NCI-H1930 (cell line): ENCODE results near the gene TFAP2C.

Experiments used
- DNase-seq, 2 experiments: peaks; one replicate each; lab custom pipeline; 2025; lab: John Stamatoyannopoulos, UW

The TFAP2C gene

DNA sequence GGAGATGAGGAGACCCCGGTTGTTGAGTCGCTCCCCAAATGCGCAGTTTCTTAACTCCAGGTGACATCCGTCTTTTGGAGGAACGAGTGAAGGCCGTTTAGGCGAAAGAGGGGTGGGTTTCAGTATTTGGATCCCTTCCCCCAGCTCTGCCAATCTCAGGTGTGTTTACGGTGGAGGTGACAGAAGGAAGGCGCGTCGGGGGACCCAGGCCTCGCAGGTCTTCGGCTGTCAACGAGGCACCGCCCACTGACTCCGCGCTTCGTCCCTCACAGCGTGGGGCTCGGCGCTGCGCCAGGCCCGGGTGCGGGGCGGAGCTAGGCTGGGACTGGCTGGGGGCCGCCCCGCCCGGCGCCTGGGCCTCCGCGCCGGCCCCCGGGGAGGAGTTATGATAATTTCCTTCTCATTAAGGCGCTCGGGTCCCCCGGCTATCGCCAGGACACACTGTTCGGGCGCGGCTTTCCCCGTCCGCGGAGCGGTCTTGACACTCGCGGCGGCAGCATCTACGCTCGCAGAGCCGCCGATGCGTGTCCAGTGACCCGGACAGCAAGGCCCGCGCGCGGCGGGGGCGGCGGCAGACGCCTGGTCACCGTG, at the start of gene TFAP2C:
TFAP2C (plus strand) TSS at position 434 of the 591 bp plus-strand sequence. CDS start 239 bp downstream, outside the sequence.
- DNase-seq = no peak

DNA sequence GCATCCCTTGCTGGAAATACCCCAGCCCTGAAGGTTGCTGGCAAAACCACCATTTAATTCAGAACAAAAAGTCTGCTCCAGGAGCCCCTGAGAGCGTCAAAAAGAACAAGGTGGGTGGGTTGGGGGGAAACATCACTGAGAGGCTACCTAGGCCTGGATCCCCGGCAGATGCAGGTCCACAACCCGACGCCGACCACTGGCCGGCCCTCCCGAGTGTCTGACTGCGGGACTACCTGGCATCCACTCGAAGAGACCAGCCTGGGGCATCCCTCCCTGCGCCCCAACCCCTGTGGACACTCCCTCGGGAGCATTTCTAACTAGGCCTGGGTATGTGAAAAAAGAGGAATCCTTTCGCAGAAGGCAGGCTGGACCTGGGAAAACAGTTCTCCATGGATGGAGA, 48.9 kb upstream of the TFAP2C start:
- no peak for DNase-seq

DNA sequence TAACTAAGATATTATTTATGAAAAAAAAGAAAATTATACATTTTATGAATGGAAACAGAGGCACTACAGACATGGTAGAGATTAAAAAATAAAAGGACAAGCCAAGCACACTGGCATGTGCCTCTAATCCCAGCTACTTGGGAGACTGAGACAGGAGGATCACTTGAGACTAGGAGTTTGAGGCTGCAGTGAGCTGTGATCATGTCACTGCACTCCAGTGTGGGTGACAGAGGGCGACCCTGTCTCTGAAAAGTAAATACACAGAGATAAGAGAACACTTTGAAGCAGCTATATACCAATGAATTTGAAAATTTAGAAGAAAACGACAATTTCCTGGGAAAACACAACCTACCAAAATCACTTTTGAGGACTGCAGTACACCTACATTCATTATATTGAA, 47.4 kb upstream of the TFAP2C start:
- DNase-seq = no peak

DNA sequence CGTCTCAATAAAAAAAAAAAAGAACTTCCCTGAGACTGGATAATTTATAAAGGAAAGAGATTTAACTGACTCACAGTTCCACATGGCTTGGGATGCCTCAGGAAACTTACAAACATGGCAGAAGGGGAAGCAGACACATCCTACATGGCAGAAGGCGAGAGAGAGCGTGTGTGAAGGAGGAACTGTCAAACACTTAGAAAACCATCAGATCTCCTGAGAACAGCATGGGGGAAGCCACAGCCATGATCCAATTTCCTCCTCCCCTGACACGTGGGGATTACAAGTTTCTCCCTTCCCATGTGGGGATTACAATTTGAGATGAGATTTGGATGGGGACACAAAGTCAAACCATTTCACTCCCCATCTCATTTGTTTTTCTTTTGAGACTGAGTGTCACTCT, 46.6 kb upstream of the TFAP2C start:
- no peak for DNase-seq

DNA sequence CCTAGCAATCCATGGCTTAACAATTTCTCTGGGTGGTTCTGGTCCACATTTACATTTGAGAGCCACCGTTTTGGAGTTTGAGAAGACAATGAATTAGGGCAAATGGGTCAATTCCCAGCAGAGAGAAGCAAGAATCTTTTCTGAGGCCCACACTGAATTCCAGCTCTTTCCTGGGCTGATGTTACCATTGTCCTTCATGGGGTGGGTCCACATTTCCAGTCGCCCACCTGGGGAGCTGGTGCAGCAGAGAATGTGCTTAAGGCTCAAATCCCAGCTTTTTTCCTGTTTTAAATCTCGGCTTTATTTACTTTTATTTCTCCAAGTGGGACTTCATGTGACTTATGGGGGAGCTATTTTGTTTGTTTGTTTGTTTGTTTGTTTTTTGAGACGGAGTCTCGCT, 44.2 kb upstream of the TFAP2C start:
- no peak for DNase-seq

DNA sequence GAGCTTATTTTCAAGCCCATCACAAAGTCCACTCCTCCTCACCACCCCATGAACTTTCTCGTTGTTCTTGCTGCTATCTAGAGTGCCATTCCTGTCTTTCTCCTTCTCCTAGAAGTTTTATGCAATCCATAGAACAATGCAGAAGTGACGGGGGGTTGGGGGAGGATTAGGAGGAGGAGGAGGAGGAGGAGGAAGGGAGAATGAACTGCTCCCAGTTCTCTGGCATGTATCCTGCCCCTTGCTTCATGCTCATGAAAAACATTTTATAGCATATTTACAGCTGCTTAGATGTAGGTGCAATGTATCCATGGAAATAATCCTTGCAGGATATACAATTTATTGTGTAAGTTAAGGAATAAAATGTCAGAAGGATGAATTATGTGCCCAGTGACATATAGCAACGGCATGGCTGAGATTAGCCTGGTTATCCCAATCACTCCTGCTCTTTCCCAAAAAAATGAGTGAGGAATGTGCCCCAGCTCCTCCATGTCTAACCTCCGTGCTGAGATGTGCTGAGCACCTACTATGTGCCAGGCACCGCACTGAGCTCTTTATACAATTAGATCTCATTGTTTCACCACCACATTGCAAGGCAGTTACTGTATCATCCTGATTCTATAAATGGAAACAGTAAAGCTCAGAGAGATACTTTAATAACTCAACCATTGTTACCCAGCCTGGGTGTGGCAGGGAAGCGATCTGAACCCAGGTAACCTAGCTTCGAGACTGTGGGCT, 41.6 kb upstream of the TFAP2C start:
- DNase-seq = no peak

DNA sequence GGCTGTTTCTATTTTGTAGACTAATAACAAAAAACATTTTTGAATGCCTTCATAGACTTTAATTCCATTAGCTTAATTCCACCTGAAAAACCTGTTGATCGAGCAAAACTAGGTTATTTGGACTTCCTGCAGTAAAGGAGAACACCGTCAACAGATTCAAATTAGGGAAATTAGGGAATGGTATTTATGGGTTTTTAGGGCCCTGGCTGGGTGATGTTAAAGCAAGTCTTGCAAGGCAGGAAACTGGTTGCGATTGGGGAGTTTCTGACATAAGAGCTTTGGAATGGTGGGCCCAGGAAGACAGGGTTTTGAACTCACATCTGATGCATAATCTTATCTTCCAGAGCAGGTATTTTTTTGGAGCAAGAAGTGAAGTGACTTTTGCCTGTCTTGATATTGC, 40.1 kb upstream of the TFAP2C start:
- DNase-seq = no peak

DNA sequence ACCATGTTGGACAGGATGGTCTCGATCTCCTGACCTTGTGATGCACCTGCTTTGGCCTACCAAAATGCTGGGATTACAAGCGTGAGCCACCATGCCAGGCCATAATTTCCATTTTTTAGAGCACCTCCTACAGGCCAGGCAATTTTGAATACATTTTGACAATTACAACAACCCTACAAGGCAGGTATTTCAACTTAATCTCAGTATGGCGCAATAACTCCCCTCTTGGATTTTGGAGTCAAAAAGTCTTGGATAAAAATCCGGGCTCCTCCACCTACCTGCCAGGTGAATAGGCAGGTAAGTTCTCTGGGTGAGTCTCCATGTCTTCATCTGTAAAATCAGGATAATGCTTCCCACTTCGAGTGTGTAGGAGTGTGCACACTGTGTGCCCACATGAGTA, 39.5 kb upstream of the TFAP2C start:
- DNase-seq = no peak

DNA sequence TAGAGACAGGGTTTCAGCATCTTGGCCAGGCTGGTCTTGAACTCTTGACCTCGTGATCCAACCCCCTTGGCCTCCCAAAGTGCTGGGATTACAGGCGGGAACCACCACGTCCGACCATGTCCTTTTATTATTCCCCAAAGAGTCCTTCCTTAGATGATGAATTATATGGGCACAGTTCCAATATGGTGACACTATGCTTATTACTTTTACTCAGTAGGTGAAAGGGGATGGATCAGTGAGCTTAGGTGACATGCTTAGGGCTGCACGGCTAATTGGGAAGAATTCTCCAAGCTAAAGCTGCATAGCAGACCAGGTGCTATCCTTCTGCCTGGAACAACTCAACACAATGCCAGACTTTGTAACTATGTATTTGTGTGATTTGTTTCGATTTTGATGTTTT, 38.2 kb upstream of the TFAP2C start:
- DNase-seq = no peak

DNA sequence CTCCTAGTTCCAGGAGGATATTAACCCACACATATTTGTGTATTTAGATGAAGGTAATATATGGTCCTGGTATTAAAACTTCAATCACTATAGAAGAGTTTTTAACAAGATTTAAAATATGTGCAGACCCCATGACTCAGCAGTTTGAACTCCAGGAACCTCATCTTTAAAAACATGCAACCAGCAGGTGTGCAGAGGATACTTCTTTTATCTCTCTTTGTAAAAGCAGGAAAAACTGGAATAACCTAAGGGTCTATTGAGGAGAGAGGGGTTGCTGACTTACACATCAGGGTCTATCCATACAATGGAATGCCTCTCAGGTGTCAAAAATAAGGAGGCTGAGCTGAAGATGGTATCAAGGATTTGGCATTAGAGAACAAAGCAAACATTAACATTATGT, 36.9 kb upstream of the TFAP2C start:
- DNase-seq = no peak

DNA sequence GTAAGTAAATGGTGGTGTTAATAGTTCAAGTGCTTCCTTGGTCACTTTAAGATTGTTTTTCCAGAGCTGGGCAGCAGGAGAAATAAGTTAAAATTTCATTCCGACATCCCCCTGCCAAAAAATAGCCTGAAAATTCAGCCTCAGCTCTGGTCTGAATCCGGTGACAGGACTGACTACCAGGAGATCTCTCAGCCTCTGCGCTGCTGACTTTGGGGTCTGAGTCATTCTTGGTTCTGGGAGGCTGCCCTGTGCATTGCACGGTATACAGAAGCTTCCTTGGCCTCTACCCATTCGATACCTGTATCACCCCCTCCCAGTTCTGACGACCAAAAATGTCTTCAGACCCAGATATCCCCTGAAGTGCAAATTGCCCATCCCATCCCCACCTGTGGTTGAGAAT, 36.3 kb upstream of the TFAP2C start:
- DNase-seq = no peak

DNA sequence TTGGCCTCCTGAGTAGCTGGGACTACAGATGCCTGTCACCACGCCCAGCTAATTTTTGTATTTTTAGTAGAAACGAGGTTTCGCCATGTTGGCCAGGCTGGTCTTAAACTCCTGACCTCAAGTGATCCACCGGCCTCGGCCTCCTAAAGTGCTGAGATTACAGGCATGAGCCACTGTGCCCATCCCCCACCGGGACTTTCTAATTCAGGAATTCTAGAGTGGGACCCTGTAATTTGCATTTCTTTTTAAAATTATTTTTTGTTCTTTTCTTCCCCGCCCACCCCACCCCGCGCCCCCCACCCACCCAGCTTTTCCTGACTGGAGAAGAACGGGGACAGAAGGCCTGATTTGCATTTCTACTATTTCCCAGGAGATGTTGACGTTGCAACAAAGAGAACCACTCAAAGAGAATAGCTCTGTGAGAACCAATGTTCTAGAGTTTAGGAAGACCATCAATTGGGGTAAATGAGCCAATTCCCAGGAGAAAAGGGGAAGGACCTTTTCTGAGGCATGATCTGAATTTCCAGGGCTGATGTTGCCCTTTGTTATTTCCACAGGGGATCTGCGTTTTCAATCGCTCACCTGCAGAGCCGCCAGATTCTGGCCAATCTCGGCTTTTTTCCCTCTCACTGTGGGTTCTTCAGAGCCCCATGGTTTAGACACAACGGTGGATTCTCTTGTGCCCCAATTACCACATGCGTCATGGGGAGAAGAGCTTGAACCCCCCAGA, 33.2 kb upstream of the TFAP2C start:
- DNase-seq = no peak

DNA sequence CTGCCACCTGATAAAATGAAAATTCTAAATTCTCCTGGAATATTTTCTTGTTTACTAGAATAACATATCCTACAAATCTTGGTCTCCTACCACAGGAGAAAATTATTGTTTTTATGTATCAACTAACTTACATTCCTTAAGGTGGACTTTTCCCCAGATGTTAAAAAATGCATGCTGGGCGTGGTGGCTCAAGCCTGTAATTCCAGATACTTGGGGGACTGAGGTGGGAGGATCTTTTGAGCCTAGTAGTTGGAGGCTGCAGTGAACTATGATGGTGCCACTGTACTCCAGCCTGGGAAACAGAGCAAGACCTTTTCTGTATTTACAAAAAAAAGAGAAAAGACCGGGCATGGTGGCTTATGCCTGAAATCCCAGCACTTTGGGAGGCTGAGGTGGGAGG, 27.9 kb upstream of the TFAP2C start:
- no peak for DNase-seq

DNA sequence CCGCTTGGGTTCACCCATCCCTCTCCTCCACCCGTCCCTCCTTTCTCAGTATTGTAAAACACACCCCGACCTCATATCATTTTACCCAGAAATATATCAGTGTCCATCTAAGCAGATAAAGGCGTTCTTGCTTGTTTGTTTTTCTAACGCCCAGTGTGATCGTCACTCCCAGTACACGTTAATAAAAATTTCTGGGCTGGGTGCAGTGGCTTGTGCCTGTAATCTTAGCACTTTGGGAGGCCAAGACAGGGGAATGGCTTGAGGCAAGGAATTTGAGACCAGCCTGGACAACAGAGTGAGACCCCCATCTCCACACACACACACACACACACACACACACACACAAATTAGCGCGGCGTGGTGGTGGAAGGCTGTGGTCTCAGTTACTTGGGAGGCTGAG, 24.4 kb upstream of the TFAP2C start:
- no peak for DNase-seq

DNA sequence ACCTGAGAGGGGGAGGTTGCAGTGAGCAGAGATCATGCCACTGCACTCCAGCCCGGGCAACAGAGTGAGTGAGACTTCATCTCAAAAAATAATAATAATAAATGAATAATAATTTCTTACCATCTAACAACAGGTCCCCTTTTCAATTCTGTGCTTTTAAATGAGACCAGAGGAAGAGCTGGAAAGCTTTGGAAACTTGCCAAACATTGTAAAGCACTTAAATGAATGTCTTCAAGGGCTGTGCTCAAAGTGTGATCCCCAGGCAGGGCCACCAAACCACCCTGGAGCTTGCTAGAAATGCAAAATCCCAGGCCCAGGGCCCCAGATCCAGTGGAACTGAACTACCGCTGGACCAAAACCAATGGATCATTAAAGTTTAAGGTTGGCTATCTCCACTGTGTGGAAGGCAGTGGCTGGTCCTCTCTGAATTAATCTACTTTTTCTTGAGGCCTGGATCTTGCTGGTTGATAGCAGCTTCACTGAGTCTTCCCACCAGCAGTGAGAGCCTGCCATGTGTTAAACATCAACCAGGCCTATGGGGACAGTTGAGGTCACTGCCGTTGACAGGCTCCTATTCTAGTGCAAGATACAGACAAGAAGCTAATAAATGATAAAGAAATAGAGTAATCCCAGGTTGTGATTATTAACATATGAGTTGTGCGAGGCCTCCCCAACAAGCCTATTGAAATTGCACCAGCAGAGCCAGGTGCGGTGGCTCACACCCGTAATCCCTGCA, 23.7 kb upstream of the TFAP2C start:
- no peak for DNase-seq

DNA sequence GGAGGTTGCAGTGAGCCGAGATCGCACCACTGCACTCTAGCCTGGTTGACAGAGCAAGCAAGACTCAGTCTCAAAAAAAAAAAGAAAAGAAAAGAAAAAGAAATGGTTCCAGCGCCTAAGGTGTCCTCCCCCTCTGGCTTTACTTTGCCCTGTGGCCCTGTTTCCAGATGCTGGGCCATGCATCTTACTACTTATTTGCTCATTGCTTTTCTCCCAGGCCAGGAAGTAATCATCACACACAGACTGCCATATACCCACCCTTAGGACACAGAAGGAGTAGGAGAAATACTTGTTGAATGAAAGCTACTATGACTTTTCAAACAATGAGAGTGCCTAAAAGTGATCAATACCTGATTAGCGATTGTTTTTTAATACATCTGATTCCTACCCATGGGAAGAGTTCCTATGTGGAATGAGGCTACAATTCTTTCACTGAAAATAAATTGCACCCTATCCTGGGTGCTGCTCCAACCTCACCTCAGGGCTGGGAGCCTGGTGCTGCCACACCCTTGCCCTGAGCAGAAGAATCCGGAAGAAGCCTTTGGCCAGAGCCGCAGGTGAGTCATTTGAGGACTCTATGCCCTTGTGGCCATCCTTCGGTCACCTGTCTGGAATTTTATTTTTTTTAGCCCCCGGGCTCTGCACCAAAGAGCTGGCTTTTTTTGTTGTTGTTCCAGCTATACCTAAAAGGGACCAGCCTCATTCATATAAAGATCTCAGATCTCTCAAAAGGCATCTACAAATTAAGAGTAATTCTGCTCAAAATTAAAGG, 22.7 kb upstream of the TFAP2C start:
- no peak for DNase-seq

DNA sequence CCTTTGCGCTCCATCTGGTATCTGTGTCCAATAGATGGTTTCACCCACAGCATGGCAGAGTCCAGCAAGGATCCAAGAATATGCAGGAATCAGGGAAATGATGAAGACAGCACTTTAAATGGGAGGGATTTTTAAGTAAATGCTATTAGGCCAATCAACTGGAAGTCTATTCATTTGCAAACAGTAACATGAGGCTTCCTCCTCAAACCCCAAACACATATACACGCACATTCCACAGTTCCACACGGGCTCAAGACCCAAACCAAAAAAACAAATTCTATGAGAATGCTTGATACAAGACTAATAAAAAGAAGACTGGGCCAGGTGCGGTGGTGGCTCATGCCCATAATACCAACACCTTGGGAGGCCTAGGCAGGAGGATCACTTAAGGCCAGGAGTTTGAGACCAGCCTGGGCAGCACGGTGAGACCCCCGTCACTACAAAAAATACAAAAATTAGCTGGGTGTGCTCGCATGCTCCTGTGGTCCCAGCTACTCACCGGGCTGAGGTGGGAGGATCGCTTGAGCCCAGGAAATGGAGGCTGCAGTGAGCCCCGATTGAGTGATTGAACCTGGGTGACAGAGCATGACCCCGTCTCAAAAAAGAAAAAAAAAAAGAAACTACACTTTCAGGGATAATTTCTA, 21.9 kb upstream of the TFAP2C start:
- DNase-seq = no peak

DNA sequence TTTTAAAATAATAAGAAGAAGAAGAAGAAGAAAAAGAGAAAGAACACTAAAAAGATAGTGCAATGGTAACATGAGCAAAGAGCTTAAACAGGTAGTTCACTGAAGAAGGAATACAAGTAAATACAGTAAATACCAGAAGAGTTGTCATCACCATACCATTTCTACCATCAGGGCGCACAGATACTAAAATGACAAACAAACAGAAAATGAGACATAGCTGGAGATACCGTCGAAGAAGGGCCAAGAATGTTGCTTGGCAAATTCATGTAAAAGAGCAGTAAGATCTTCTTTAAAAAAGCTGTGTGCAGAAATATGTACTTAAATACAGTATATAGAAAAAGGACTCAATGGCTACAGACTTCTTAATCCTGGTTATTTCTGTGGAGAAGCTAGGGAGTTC, 20.7 kb upstream of the TFAP2C start:
- DNase-seq = no peak

DNA sequence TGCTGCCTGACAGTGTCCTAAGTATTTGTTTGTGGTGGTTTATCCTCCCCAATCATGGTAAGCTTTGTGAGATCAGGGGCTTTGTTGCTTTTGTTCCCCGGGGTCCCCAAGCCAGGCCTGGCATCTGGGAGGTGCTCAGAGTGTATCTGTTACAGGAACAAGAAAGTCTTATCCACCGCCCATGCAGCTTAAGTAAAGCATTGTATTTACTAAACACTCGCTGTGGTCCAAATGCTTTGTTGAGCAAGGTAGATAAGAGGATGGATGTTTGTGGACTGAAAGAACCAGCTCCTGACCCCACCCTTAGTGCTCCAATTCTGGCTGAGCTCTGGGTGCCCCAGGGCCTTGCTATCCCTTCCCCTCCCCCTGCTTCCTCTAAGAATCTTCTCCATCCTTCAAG, 19.8 kb upstream of the TFAP2C start:
- DNase-seq = no peak

DNA sequence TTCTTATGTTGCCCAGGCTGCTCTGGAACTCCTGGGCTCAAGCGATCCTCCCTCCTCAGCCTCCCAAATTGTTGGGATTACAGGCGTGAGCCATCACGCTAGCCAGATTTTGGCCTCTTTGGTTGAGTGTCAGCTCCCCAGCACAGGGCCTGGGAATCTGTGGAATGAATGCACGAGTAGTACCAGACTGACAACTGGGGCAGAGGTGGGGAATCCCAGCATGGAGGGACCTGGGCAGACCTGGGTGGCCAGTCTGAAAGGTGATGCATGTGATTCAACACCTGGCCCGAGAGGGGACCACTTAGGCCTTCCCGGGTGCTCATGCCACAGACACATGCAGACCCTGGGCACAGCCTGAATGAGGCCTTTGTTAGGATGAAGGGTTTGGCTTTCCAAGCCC, 19.0 kb upstream of the TFAP2C start:
- no peak for DNase-seq

DNA sequence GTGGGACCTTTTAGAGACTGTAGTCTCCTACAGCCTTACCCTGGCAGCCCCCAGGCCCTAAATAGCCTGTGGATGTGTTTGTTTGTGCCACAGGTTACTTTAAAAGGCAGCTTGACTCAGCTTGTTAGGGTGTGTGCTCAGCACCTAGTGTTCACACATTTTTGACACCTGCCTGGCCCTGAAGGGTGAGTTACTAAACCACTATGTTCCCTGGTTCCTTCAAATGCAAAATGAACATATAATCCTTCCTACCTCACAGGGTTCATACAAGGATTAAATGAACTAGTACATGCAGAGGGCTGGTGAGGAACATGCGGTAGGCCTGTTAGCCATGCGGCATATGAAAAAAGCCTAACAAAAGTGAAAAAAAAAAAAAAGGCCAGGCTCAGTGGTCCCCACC, 14.9 kb upstream of the TFAP2C start:
- DNase-seq = no peak
